K562 (cell line): Measurements from ENCODE around the gene CERS6. TPM values are rescaled to one million over a fixed set of nuclear protein-coding genes. Genes with fewer than 3 reads are reported as not detected.

ENCODE experiments used
- ATAC-seq: fragments of 200-7000 bp; cut with Tn5 transposase; 3 replicates; pipeline ENCODE4 v1.9.1; 2020; ENCODE audit warnings: moderate library complexity
- BruUV-seq: library from RNA; stranded (reverse); fragments of 400-500 nt; replicated peaks from 2 replicates; lab custom pipeline; 2021; lab: Mats Ljungman, UMichigan
- CTCF ChIA-PET: fragments of 300-600 bp; formaldehyde crosslinking; extraction: SDS; loops from one replicate; lab custom pipeline; 2021; ENCODE audit warnings: low intra/inter-chr PET ratio; lab: Yijun Ruan, JAX
- POLR2A ChIA-PET: fragments of 300-600, 350-650 bp; sonication (Branson Sonifier 250); formaldehyde crosslinking; extraction: SDS; loops from one replicate; lab custom pipeline; 2021; ENCODE audit warnings: antibody characterized with exemption, inconsistent platforms; lab: Yijun Ruan, JAX
- DNase-seq, 4 experiments: peaks; one replicate each; pipeline versions ENCODE4 v3.0.0 to v3.0.0-alpha.2; 2011 to 2018; ENCODE audit warnings: low spot score in 3 of 4, mixed read lengths in 3 of 4; ENCODE audit errors: extremely low read depth in 1 of 4
- FAIRE-seq: peaks from 2 replicates; lab custom pipeline; 2011; peaks lifted over from hg19 to GRCh38; lab: Jason Lieb, UNC
- H2AFZ ChIP-seq: 2 replicates; pipeline ENCODE4 v1.6.0; 2011; ENCODE audit warnings: low read depth, low read length, control low read depth, inconsistent platforms
- H3K27ac ChIP-seq: fragments of 200-600 bp; 3 replicates; pipeline ENCODE4 v1.8.0; 2011; ENCODE audit warnings: low read depth, mild to moderate bottlenecking, control low read depth, inconsistent platforms, low read length, moderate library complexity, mixed read lengths; ENCODE audit errors: extremely low read depth
- H3K27me3 ChIP-seq, 2 experiments: fragments of 300-600 bp in 1 of 2; 2 replicates in 1 of 2; 3 replicates in 1 of 2; pipeline versions ENCODE4 v1.6.0 to v1.8.0; 2011; ENCODE audit warnings: inconsistent platforms in 2 of 2, low read length in 2 of 2, mild to moderate bottlenecking in 1 of 2, mixed read lengths in 1 of 2, moderate library complexity in 1 of 2; ENCODE audit not compliant: control insufficient read depth in 2 of 2, insufficient read depth in 2 of 2
- H3K36me3 ChIP-seq: fragments of 300-600 bp; 3 replicates; pipeline ENCODE4 v1.8.0; 2011; ENCODE audit warnings: mild to moderate bottlenecking, low read length, inconsistent platforms; ENCODE audit not compliant: control insufficient read depth, insufficient read depth
- H3K4me1 ChIP-seq, 2 experiments: fragments of 200-600 bp in 1 of 2; replicated peaks in 1 of 2; 2 replicates in 1 of 2; 3 replicates in 1 of 2; pipeline versions ENCODE4 v1.5.1 to v1.8.0; 2011; ENCODE audit warnings: inconsistent platforms in 2 of 2, low read length in 2 of 2, mild to moderate bottlenecking in 1 of 2, mixed read lengths in 1 of 2, moderate library complexity in 1 of 2; ENCODE audit not compliant: control insufficient read depth in 2 of 2, insufficient read depth in 2 of 2
- H3K4me2 ChIP-seq: 2 replicates; pipeline ENCODE4 v1.6.1; 2011; ENCODE audit warnings: low read length, control low read depth, inconsistent platforms, mixed read lengths; ENCODE audit not compliant: insufficient read depth
- H3K4me3 ChIP-seq: fragments of 200-600 bp; sonication (generic), shearing (Covaris generic); 2 replicates; pipeline ENCODE4 v1.5.1; 2016; ENCODE audit warnings: control low read depth, inconsistent platforms
- H3K79me2 ChIP-seq: fragments of 200-600 bp; 3 replicates; pipeline ENCODE4 v1.8.0; 2011; ENCODE audit warnings: low read length, inconsistent platforms; ENCODE audit not compliant: control insufficient read depth, insufficient read depth
- H3K9ac ChIP-seq, 2 experiments: 2 replicates each; pipeline versions ENCODE4 v1.6.0 to v1.6.1; 2011; ENCODE audit warnings: low read depth in 2 of 2, low read length in 2 of 2, control low read depth in 1 of 2, inconsistent platforms in 1 of 2, mild to moderate bottlenecking in 1 of 2, mixed read lengths in 1 of 2; ENCODE audit not compliant: insufficient read depth in 1 of 2
- H3K9me1 ChIP-seq: one replicate; pipeline ENCODE4 v1.6.0; 2011; ENCODE audit warnings: inconsistent platforms, mild to moderate bottlenecking, low read length, moderate library complexity; ENCODE audit not compliant: control insufficient read depth, insufficient read depth
- H3K9me3 ChIP-seq: replicated peaks from 2 replicates; pipeline ENCODE4 v1.5.1; 2011; ENCODE audit warnings: low read depth, low read length, inconsistent platforms; ENCODE audit not compliant: control insufficient read depth, insufficient read depth
- H4K20me1 ChIP-seq: replicated peaks from 2 replicates; pipeline ENCODE4 v1.6.1; 2011; ENCODE audit warnings: low read length, inconsistent platforms, mixed read lengths; ENCODE audit not compliant: control insufficient read depth, insufficient read depth
- ATF3 ChIP-seq, 2 experiments: fragments of 450-650 bp in 1 of 2; sonication (generic) in 1 of 2; formaldehyde crosslinking in 1 of 2; IDR thresholded peaks in 1 of 2; conservative IDR thresholded peaks in 1 of 2; 2 replicates each; pipeline versions ENCODE4 v1.6.1 to v1.8.1; 2016 to 2023; ENCODE audit warnings: mild to moderate bottlenecking in 2 of 2, moderate library complexity in 2 of 2, inconsistent platforms in 1 of 2, missing genetic modification reagents in 1 of 2
- CBX3 ChIP-seq, 2 experiments: IDR thresholded peaks; 1 replicate in 1 of 2; 2 replicates in 1 of 2; pipeline ENCODE4 v1.6.1; 2012; ENCODE audit warnings: inconsistent platforms in 2 of 2, low read length in 2 of 2, borderline replicate concordance in 1 of 2, control low read depth in 1 of 2
- CEBPB ChIP-seq: fragments of 450-650 bp; IDR thresholded peaks from 2 replicates; pipeline ENCODE4 v1.6.1; 2016; ENCODE audit warnings: missing genetic modification characterization, missing compliant biosample characterization
- CREM ChIP-seq: IDR thresholded peaks from 2 replicates; pipeline ENCODE4 v1.6.1; 2014; ENCODE audit warnings: antibody characterized with exemption, low read depth
- FOS ChIP-seq: IDR thresholded peaks from 3 replicates; pipeline ENCODE4 v1.6.1; 2011; ENCODE audit not compliant: insufficient read length; ENCODE audit errors: extremely low read depth
- FOXK1 ChIP-seq: sonication (generic); formaldehyde crosslinking; IDR thresholded peaks from 2 replicates; pipeline ENCODE4 v1.8.0; 2022; ENCODE audit warnings: missing genetic modification reagents, mild to moderate bottlenecking, borderline replicate concordance
- HMG20B ChIP-seq: fragments of 250-450 bp; sonication (Bioruptor Pico); IDR thresholded peaks from 2 replicates; pipeline ENCODE4 v1.5.0; 2021; ENCODE audit warnings: mild to moderate bottlenecking
- KAT8 ChIP-seq: fragments of 450-650 bp; IDR thresholded peaks from 2 replicates; pipeline ENCODE4 v1.6.1; 2016; ENCODE audit warnings: low read depth, mild to moderate bottlenecking
- MCM3 ChIP-seq: fragments of 450-650 bp; IDR thresholded peaks from 2 replicates; pipeline ENCODE4 v1.6.1; 2016
- POLR3G ChIP-seq: IDR thresholded peaks from 2 replicates; pipeline ENCODE4 v1.6.1; 2011; ENCODE audit not compliant: insufficient read length, insufficient replicate concordance; ENCODE audit errors: extremely low read depth
- TBL1XR1 ChIP-seq, 2 experiments: IDR thresholded peaks; 2 replicates each; pipeline ENCODE4 v1.6.1; 2012; ENCODE audit warnings: improper control_type of control experiment in 2 of 2, low read length in 2 of 2, mild to moderate bottlenecking in 1 of 2
- TGIF2 ChIP-seq: sonication (generic); formaldehyde crosslinking; IDR thresholded peaks from 2 replicates; pipeline ENCODE4 v1.8.1; 2022; ENCODE audit warnings: mild to moderate bottlenecking, missing genetic modification reagents, moderate library complexity
- ZNF134 ChIP-seq: fragments of 250-450 bp; sonication (Bioruptor Pico); conservative IDR thresholded peaks from 2 replicates; pipeline ENCODE4 v1.4.0; 2020
- ZNF561 ChIP-seq: fragments of 450-650 bp; formaldehyde crosslinking; conservative IDR thresholded peaks from 2 replicates; pipeline ENCODE4 v1.4.0; 2020; ENCODE audit warnings: mild to moderate bottlenecking, moderate library complexity
- ZNF695 ChIP-seq: fragments of 450-650 bp; formaldehyde crosslinking; IDR thresholded peaks from 2 replicates; pipeline ENCODE4 v1.4.0; 2020; ENCODE audit warnings: mild to moderate bottlenecking, moderate library complexity
- ZNF75A ChIP-seq: fragments of 450-650 bp; formaldehyde crosslinking; IDR thresholded peaks from 2 replicates; pipeline ENCODE4 v1.4.0; 2020; ENCODE audit warnings: mild to moderate bottlenecking
- WGBS: fragments of 100-300 bp; shearing (Covaris generic); methylation state at CpG from one replicate; pipeline ENCODE4 v1.1.6; 2016; ENCODE audit warnings: low coverage, mixed read lengths; ENCODE audit not compliant: insufficient coverage; ENCODE audit errors: missing lambda C conversion rate; 5-methylcytosine and 5-hydroxymethylcytosine counted together
- in situ Hi-C: fragments of 300-500 bp; cut with MboI; formaldehyde crosslinking; loops from 4 replicates; pipeline ENCODE4 v1.15.0; 2018; ENCODE audit warnings: inconsistent platforms, mixed read lengths
- intact Hi-C: fragments of 100-400 bp; cut with micrococcal nuclease; formaldehyde crosslinking; loops from 2 replicates; pipeline ENCODE4 v1.14.2; 2022
- polyA plus RNA-seq, 8 experiments: library from polyadenylated mRNA; depleted of rRNA in 4 of 8; stranded (reverse) in 5 of 8; unstranded in 3 of 8; fragments of >200 nt; fragmentation: Nextera tagmentation in 2 of 8; fragmentation: Illumina TruSeq in 1 of 8; extraction: Ambion mirVana in 2 of 8; extraction: Trizol in 1 of 8; gene quantifications; 2 replicates each; pipeline versions ENCODE4 v1.2.1 to v1.2.3, GENCODE V29; 2011 to 2014; ENCODE audit warnings: inconsistent platforms in 1 of 8, missing spikeins in 1 of 8
- total RNA-seq, 7 experiments: library from RNA; depleted of rRNA in 6 of 7; stranded (reverse); fragments of >200 nt in 6 of 7; fragmentation: Illumina TruSeq in 2 of 7; extraction: Trizol in 2 of 7; gene quantifications; 2 replicates each; pipeline versions ENCODE4 v1.2.1 to v1.2.3, GENCODE V29; 2011 to 2021; ENCODE audit warnings: low replicate concordance in 1 of 7

CERS6 gene
- total and polyA plus RNA-seq, 9 of the 15 experiments (the other 6 are each of a cell fraction or from before 2014, with no cell fraction given) = 1.6 to 13.6 (median 11.4) TPM

GRCh38 chr2:168620554-168620953 is 164.5 kb downstream of the CERS6 start:
- no peak overlapping the region for H3K9ac ChIP-seq
- H4K20me1 ChIP-seq = no peaks in the 10 kb centered on the region
- H2AFZ ChIP-seq = no peak overlapping the region
- in situ Hi-C loops = no loop called here
- no peak overlapping the region for H3K4me2 ChIP-seq
- WGBS = 41% methylated on average over 2 of the region's 2 CpGs
- no TSS peak for BruUV-seq
- POLR2A ChIA-PET = no interaction called here
- H3K27ac ChIP-seq = no peak overlapping the region
- H3K9me3 ChIP-seq = no peaks in the 10 kb centered on the region
- H3K27me3 ChIP-seq = no peaks in the 10 kb centered on the region
- CTCF ChIA-PET = no interaction called here
- no peak for DNase-seq
- intact Hi-C loops = no loop called here
- H3K9me1 ChIP-seq = no peaks in the 10 kb centered on the region
- no peaks in the 10 kb centered on the region for H3K79me2 ChIP-seq
- FAIRE-seq = no peak
- no peak for ATAC-seq
- TF ChIP-seq KAT8 = no peak
- no peaks in the 10 kb centered on the region for H3K4me1 ChIP-seq
- H3K36me3 ChIP-seq = no peaks in the 10 kb centered on the region
- no peak overlapping the region for H3K4me3 ChIP-seq

GRCh38 chr2:168622559-168622958 is 166.5 kb downstream of the CERS6 start:
- H3K4me2 ChIP-seq = no peak overlapping the region
- FAIRE-seq = no peak

More at GRCh38 chr2:168622559-168622958, 166.5 kb downstream of the CERS6 start:
- Histone ChIP-seq H3K27ac (no peak overlapping the region), H3K4me1 (no peaks in the 10 kb centered on the region), H3K9me3 (no peaks in the 10 kb centered on the region), H2AFZ (no peak overlapping the region), H3K36me3 (no peaks in the 10 kb centered on the region), H3K27me3 (no peaks in the 10 kb centered on the region), H3K4me3 (no peak overlapping the region), H3K79me2 (no peaks in the 10 kb centered on the region), H3K9ac (no peak overlapping the region), H4K20me1 (no peaks in the 10 kb centered on the region), H3K9me1 (no peaks in the 10 kb centered on the region)
- 48% methylated on average over 1 of the region's 1 CpG for WGBS
- no peak for ATAC-seq
- intact Hi-C loops = no loop called here
- no peak for TF ChIP-seq TGIF2 (CRISPR knock-in tag)
- no peak for TF ChIP-seq FOS
- no peak for TF ChIP-seq ZNF561 (CRISPR knock-in tag)
- no peak for TF ChIP-seq MCM3
- TF ChIP-seq ZNF75A = no peak
- no peak for TF ChIP-seq TBL1XR1 (IDR thresholded peaks at IDR 0.05; ENCODE audit: low read length in 2 of 2)
- TF ChIP-seq CBX3 (IDR thresholded peaks at IDR 0.05; ENCODE audit: borderline replicate concordance in 1 of 2, low read length in 2 of 2) = no peak
- TF ChIP-seq CEBPB (tag) = no peak
- TF ChIP-seq FOXK1 (CRISPR knock-in tag) = no peak
- TF ChIP-seq ATF3 (IDR thresholded peaks at IDR 0.05) = no peak
- no peak for TF ChIP-seq ATF3 (CRISPR knock-in tag; conservative IDR thresholded peaks at IDR 0.05)
- no peak for TF ChIP-seq ZNF695 (CRISPR knock-in tag)
- TF ChIP-seq HMG20B (CRISPR knock-in tag) = no peak
- no peak for TF ChIP-seq CREM
- TF ChIP-seq POLR3G = no peak
- TF ChIP-seq ZNF134 = no peak
- POLR2A ChIA-PET = no interaction called here
- BruUV-seq = no TSS peak
- CTCF ChIA-PET = no interaction called here
- in situ Hi-C loops = no loop called here
- no peak for DNase-seq
